Loucy (cell line): ENCODE data around the gene AMOTL2.

ENCODE experiments used
- H2AFZ ChIP-seq: fragments of 200-600 bp; sonication (generic); 2 replicates; pipeline ENCODE4 v1.6.0; 2016; ENCODE audit warnings: antibody characterized with exemption, mild to moderate bottlenecking, low read length, moderate library complexity
- H3F3A ChIP-seq: fragments of 200-600 bp; 2 replicates; pipeline ENCODE4 v1.6.0; 2016; ENCODE audit warnings: antibody characterized with exemption, low read depth, mild to moderate bottlenecking
- H3K27me3 ChIP-seq: fragments of 200-600 bp; sonication (generic); 2 replicates; pipeline ENCODE4 v1.6.1; 2014; ENCODE audit warnings: low read length, mild to moderate bottlenecking; ENCODE audit not compliant: insufficient read depth, poor library complexity, severe bottlenecking
- H3K36me3 ChIP-seq: fragments of 200-600 bp; sonication (generic); 2 replicates; pipeline ENCODE4 v1.6.1; 2016; ENCODE audit warnings: low read length; ENCODE audit not compliant: insufficient read depth
- H3K4me1 ChIP-seq: fragments of 200-600 bp; sonication (generic); 2 replicates; pipeline ENCODE4 v1.5.1; 2014; ENCODE audit warnings: low read length, mild to moderate bottlenecking; ENCODE audit not compliant: insufficient read depth, poor library complexity, severe bottlenecking
- H3K4me2 ChIP-seq: fragments of 200-600 bp; sonication (generic); 2 replicates; pipeline ENCODE4 v1.6.0; 2014; ENCODE audit warnings: antibody characterized with exemption, low read length, low read depth, mild to moderate bottlenecking; ENCODE audit not compliant: poor library complexity, severe bottlenecking
- H3K4me3 ChIP-seq: fragments of 200-600 bp; sonication (generic); 2 replicates; pipeline ENCODE4 v1.5.1; 2014; ENCODE audit warnings: low read length, mild to moderate bottlenecking, mixed read lengths; ENCODE audit not compliant: poor library complexity, severe bottlenecking
- H3K79me2 ChIP-seq: fragments of 200-600 bp; sonication (generic); 2 replicates; pipeline ENCODE4 v1.6.1; 2014; ENCODE audit warnings: low read length; ENCODE audit not compliant: insufficient read depth
- H3K9ac ChIP-seq: fragments of 200-600 bp; sonication (generic); 2 replicates; pipeline ENCODE4 v1.6.0; 2014; ENCODE audit warnings: mild to moderate bottlenecking, low read depth, low read length, moderate library complexity; ENCODE audit not compliant: poor library complexity, severe bottlenecking
- H3K9me2 ChIP-seq: fragments of 200-600 bp; sonication (generic); replicated peaks from 2 replicates; pipeline ENCODE4 v1.6.1; 2016; ENCODE audit warnings: low read depth, low read length, mixed read lengths
- H3K9me3 ChIP-seq: fragments of 200-600 bp; sonication (generic); 2 replicates; pipeline ENCODE4 v1.6.1; 2014; ENCODE audit warnings: mild to moderate bottlenecking, antibody characterized with exemption, low read length, low read depth; ENCODE audit not compliant: insufficient read depth
- H4K20me1 ChIP-seq: fragments of 200-600 bp; sonication (generic); 2 replicates; pipeline ENCODE4 v1.6.0; 2014; ENCODE audit warnings: antibody characterized with exemption, low read length, mild to moderate bottlenecking; ENCODE audit not compliant: insufficient read depth, poor library complexity, severe bottlenecking
- CTCF ChIP-seq: fragments of 200-600 bp; sonication (generic); conservative IDR thresholded peaks from 2 replicates; pipeline ENCODE4 v1.5.1; 2014; ENCODE audit warnings: mild to moderate bottlenecking, antibody characterized with exemption, low read length
- EZH2phosphoT487 ChIP-seq: fragments of 200-600 bp; IDR thresholded peaks from 2 replicates; pipeline ENCODE4 v1.6.1; 2018; ENCODE audit warnings: antibody characterized with exemption, mild to moderate bottlenecking, moderate library complexity, borderline replicate concordance

Gene AMOTL2

GRCh38 chr3:134336587-134336986 lies 37.7 kb downstream of the AMOTL2 start:
- H2AFZ ChIP-seq, result no peak overlapping the region
- H3K4me2 ChIP-seq, result no peak overlapping the region
- TF ChIP-seq CTCF (no peak), EZH2phosphoT487 (no peak)
- no peaks in the 10 kb centered on the region for H3K9me3 ChIP-seq
- H4K20me1 ChIP-seq, result no peaks in the 10 kb centered on the region
- no peak overlapping the region for H3K4me3 ChIP-seq
- H3K79me2 ChIP-seq, result no peaks in the 10 kb centered on the region
- no peak overlapping the region for H3K9ac ChIP-seq
- H3K4me1 ChIP-seq, result no peaks in the 10 kb centered on the region
- no peaks in the 10 kb centered on the region for H3K36me3 ChIP-seq
- no peaks in the 10 kb centered on the region for H3K27me3 ChIP-seq
- H3K9me2 ChIP-seq, result no peaks in the 10 kb centered on the region
- H3F3A ChIP-seq, result no peaks in the 10 kb centered on the region

- no peaks in the 10 kb centered on the region for H3K9me2 ChIP-seq
These were observed 39.4 kb downstream of the AMOTL2 start for GRCh38 chr3:134334901-134335280.

GRCh38 chr3:134334231-134334900 lies 39.9 kb downstream of the AMOTL2 start:
- Histone ChIP-seq H3F3A (no peaks in the 10 kb centered on the region), H3K4me2 (no peak overlapping the region), H3K9me2 (no peaks in the 10 kb centered on the region), H3K9ac (no peak overlapping the region), H3K36me3 (no peaks in the 10 kb centered on the region), H3K4me3 (no peak overlapping the region), H2AFZ (no peak overlapping the region), H3K9me3 (no peaks in the 10 kb centered on the region), H3K27me3 (no peaks in the 10 kb centered on the region), H3K4me1 (no peaks in the 10 kb centered on the region), H4K20me1 (no peaks in the 10 kb centered on the region), H3K79me2 (no peaks in the 10 kb centered on the region)
- no peak for TF ChIP-seq CTCF
- no peak for TF ChIP-seq EZH2phosphoT487

More at GRCh38 chr3:134334901-134335280, 39.4 kb downstream of the AMOTL2 start:
- no peaks in the 10 kb centered on the region for H3K79me2 ChIP-seq
- H4K20me1 ChIP-seq, result no peaks in the 10 kb centered on the region
- H3K9ac ChIP-seq, result no peak overlapping the region
- no peaks in the 10 kb centered on the region for H3F3A ChIP-seq
- H2AFZ ChIP-seq, result no peak overlapping the region
- no peaks in the 10 kb centered on the region for H3K9me3 ChIP-seq
- H3K36me3 ChIP-seq, result no peaks in the 10 kb centered on the region
- H3K4me1 ChIP-seq, result no peaks in the 10 kb centered on the region
- TF ChIP-seq EZH2phosphoT487 (no peak), CTCF (no peak)
- no peak overlapping the region for H3K4me2 ChIP-seq
- H3K4me3 ChIP-seq, result no peak overlapping the region
- no peaks in the 10 kb centered on the region for H3K27me3 ChIP-seq
